Muscle of back (tissue), 11 donors: Measurements from ENCODE around the gene KAZN. TPM values are rescaled to one million over a fixed set of nuclear protein-coding genes. Genes with fewer than 3 reads are reported as not detected.
A peak's percentile ranks its signal among the peaks of the same experiment; 100 is the strongest.

Source experiments
- DNase-seq, 3 donors: peaks; one replicate each; pipeline versions ENCODE4 v3.0.0 to v3.0.0-alpha.2; 2013
- polyA plus RNA-seq, 10 donors: library from polyadenylated mRNA; unstranded; fragments of 120-200 nt; gene quantifications; one replicate each; pipeline ENCODE4 v1.2.1, GENCODE V29; 2013; ENCODE audit not compliant: insufficient read length in 10 of 10

The KAZN gene
- polyA plus RNA-seq, 10 donors = 10.8 to 16.9 (median 13.7) TPM

DNA sequence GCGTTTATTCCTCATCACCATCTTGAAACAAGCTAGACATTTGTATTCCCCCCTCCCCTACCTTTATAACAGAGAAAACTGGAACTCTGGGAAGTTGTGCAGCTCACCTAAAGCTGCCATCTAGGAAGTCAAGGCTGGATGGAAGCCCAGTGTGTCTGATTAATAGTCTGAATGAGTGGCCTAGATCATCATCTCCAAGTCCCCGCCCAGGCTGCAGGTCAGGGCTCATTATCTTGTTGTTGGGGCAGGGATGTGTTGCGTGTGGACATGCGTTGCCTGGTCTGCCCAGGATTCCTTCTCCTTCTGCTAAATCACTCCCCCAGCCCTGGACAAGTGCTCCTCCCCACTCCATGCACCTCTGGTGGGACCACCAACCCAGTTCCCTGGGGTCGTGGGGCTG, 14.7 kb upstream of the KAZN start:
- no peak for DNase-seq

DNA sequence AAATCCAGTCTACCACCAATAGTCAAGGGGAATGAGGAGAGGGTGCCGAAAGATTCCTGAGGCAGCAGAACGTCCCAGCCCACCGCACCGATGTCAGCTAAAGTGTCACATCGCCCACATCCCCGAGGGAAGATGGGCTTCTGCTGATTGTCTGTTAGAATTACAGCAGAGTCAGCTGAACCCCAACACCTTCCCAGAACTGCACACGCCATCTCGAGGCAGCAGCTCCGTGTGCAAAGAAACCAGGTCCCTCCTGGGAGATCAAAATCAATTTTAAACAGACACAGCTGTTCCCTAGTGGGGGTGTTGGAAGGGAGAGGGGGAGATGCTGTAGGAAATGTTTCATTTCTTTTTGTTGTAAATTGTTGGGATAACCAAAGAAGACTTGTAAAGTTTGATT, 12.8 kb upstream of the KAZN start:
- no peak for DNase-seq

- no peak for DNase-seq
Observed at GRCh38 chr1:14590411-14591180, 7.9 kb upstream of the KAZN start.

- DNase-seq = no peak
Observed at GRCh38 chr1:14591600-14591999, 6.9 kb upstream of the KAZN start.

DNA sequence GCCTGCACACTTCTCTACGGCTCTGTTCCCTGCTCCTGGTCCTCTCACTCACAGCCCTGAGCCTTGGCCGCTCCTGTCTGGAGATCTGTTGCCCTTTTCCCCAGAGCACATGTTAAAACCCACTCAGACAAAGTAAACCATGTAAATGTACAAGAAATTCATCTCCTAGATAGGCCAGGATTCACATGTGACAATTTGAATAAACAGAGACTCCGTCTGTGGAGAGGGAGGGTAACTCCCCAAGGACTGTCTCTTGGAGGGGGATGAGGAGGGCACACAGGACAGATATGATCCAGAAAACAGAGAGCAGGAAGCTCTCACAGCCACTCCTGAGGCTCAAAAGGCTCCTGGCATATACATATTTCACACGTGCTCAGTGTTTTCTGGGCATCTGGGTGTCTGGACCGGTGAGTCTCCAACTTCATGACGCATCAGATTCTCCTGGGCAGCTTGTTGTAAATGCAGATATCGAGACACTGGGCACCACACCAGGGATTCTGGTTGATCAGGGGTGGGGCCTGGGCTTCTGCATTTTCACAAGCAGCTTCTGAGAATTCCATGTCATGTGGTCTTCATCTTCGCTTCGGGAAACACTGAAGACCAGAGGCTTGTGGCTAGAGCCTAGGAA, 6.4 kb upstream of the KAZN start:
- no peak for DNase-seq

DNA sequence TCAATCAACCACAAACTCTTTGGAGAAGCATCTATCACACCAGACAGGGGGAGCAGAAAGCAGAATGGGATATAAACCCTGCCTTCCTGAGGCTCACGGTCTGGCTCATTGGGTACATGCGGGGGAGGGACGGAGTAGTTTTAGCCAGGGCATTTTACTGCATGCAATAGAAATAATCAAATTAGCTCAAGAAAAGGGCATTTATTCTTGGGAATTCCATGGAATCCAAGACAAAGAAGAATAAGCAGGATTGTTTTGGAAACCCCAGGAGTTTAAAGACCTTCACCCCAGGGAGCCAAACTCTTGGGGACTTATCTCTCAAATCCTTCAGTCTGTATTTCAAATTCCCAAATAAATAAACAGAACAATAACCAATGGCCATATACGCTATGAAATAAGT, 5.2 kb upstream of the KAZN start:
- DNase-seq = no peak

DNA sequence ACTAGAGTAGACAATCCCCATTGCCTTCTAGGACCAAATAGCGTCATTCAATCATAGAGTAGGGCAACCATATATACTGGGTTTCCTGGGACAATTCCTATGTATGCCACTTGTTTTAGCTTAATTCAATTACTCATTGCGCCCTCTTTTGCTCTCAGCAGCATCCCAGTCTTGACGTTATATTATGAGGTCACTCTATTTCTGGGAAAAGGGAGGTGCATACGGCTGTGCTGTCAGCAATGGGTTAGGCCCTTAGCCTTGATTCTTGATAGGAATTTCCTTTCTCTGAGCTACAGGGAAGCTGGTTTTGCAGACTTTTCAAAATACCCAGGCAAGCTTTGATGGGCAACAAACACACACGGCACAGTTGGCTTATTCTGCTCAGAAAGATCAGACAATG, 4.4 kb upstream of the KAZN start:
- no peak for DNase-seq

GRCh38 chr1:14596591-14596990, 1.9 kb upstream of the KAZN start:
- DNase-seq = no peak

DNA sequence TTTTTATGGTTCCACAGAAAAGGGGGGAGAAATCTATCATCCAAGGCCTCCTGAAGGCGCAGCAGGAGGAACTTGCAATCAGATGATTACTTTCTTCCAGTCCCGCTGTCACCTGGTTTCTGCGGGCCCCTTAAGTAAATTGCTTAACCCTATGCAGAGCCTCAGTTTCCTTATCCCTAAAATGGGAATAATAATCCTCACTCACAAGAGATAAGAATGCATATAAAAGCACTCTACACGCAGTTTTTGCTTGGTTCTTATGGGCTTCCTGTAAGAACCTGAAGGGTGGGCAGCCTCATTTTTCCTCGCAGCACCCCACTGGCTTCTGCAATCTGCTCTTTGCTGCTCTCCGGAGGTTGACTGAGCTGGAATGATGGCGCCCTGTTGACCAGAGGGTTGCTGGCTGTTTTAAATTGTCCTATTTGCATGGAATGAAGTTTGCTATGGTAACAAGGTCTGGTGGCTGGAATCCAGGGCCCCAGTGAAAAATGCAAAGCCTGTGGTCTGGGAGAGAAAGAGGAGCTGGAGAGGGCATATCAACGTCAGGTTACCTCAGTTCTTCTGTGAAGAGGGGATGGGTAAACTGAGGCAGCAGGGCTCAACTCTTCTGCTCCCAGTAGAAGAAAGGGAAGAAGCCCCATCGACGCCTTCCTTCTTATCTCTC, 1.0 kb upstream of the KAZN start:
- DNase-seq = peak in 1 of 3 donors; percentile 56

GRCh38 chr1:14598007-14598497, 433 bp upstream of the KAZN start:
- peak in 1 of 3 donors; percentile 53 for DNase-seq

DNA sequence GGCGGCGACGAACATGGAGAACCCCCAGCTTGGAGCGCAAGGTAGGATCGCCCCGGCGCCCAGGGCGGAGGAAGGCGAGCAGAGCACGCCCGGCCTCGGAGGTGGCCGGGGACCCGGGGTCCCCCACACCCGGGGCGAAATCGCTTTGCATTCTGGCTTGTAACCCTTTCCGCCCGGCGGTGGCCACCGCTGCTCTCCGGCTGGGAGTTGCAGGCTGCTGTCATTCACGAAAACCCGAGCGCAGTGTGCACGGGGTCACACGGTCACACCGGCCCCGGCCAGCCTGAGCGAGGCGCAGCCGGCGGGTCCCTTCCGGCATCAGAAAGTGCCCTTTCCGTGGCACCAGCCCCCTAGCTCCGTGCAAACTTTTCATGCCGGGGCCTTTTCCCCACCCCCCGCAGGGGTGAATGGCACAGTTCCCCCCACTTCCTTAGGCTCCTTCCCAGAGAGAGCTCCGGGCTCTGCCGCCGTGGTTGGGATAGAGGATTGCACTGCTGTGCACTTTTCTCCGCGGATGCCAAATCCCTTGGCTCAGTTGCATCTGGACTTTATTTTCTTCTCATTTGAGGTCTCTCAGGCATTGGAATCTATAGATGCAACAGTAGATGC, 802 bp downstream of the KAZN start:
- peak in 1 of 3 donors; percentile 61 for DNase-seq

GRCh38 chr1:14599800-14600199, 1.3 kb downstream of the KAZN start:
- DNase-seq = no peak

DNA sequence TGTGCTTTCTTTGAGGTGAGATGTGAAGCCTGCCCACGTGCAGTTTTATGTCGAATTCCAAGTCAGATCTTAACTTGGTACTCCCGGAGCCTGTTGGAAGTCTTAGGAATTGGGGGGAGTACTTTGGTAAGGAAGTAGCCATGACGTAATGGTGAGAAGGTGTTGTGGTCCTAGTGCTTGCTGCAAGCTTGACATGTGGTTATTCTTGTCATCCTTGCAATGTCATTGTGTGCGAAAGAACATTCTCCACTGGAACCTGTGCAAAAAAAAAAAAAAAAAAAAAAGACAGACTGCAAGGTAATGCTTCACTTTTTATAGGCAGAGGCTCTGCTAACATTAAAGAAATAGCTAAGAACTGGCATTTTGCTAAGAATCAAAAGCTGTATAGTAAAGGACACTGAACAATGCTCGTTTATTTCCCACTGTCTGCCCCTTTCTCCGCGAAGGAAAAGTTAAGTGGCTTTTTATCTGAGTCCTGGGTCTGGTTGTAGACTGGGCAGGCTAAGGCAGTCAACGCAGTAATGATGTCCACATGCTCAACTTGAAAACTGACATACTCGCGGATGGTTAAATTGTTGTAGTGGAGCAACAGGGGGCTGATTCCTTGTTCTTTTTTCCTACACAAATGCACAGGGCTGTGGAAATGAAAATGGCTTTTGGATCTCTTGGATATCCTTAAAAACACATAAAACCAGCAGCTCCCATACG, 2.1 kb downstream of the KAZN start:
- peak in 2 of 3 donors; percentile 14 to 54 for DNase-seq

GRCh38 chr1:14602136-14602535, 3.7 kb downstream of the KAZN start:
- peak; percentile 47 to 83 (median 72) for DNase-seq

GRCh38 chr1:14603645-14604044, 5.2 kb downstream of the KAZN start:
- no peak for DNase-seq

DNA sequence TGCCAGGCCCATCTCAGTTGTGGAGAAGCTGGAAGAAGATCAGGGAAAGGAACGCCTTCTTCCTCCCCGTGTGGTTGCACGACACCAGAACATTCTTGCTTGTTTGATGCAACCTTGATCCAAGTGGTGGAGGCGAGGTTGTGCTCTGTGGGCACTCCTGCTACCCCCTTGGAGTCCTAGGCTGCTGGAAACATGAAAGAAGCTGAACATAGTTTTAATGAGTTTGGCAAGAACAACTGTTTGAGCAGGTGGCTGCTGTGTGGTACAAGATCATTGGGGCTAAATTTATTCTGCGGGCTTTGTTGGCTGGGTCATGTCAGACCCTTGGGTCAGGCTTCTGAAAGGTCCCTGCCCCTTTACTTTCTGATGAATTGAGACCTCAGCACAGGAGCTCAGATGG, 5.9 kb downstream of the KAZN start:
- DNase-seq = no peak

- DNase-seq = no peak
Observed at GRCh38 chr1:14605945-14606344, 7.5 kb downstream of the KAZN start.

GRCh38 chr1:14606632-14607031, 8.1 kb downstream of the KAZN start:
- DNase-seq = peak in 1 of 3 donors; percentile 28

GRCh38 chr1:14607295-14607694, 8.8 kb downstream of the KAZN start:
- DNase-seq = no peak

- no peak for DNase-seq
Observed at GRCh38 chr1:14608308-14608707, 9.8 kb downstream of the KAZN start.

- no peak for DNase-seq
Observed at GRCh38 chr1:14610761-14611160, 12.3 kb downstream of the KAZN start.

DNA sequence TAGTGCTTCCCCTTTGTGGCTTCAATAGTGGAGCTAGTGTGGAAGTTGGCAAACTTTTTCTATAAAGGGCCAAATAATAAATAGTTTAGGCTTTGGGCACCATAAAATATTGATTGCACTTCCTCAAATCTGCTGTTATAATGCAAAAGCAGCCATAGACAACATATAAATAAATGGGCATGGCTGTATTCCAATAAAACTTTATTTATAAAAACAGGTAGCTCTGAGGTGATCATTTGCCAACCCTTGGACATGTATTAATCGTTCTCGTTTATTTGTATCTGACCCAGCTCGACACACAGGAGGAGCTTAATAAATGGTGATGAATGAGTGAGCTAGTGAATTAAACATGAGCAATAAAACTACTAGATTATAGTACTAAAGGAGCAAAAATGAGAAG, 13.3 kb downstream of the KAZN start:
- DNase-seq = no peak
